NCI-H2029 (cell line): ENCODE results near the gene JAKMIP3.

Source experiments
- DNase-seq: peaks from one replicate; lab custom pipeline; 2025; lab: John Stamatoyannopoulos, UW

JAKMIP3 gene

GRCh38 chr10:132098539-132099388 lies 33.0 kb downstream of the JAKMIP3 start:
- DNase-seq, result no peak

DNA sequence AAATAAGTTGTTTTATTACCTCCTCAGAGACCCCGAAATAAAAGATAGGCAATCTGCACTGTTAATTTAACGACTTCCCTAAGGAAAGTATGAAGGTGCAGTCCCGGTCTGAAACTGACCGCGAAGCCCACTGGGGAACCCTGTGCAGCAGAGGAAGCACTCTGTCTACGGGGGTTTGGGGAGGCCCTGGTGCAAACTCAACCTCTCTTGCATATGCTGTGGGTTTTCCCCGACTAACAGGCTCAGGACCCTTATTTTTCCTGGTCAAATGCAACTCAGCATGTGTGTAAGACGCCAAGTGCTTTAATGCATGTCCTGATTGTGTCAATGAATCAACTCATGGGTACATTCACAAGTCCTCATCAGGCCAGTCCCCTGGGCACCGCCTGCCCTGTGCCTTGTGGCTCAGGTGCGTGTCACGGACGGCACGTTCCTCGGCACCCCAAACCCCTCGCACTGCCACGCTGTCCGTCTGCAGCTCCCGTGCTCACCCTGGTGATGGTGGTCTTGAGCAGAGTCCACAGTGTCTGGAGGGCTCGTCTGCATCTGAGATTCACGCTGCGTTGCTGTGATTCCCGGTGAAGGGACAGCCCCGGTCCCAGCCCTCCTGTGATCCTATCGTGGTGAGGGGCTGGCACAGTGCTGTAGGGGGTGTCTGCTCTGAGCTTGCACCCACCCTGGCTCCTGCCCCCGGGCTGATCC lies 33.8 kb downstream of the JAKMIP3 start:
- no peak for DNase-seq

DNA sequence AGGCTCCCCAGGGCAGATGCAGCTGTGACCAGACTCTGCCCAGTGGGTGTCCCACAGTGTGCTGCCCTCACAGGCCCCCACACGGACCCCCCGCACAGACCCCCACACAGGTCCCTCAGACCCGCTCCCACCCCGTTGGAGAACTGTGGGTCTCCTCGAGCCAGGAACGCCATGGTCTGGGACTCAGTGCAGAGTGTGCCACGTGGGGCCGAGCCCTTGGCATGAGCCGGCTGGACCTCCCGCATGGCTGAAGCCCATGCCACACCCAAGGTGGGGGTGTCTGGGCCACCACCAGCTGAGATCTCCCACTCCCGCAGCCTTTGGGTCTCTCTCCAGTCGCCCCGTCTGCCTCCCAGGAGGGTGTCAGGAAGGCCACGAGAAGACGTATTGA lies 34.3 kb downstream of the JAKMIP3 start:
- no peak for DNase-seq

- DNase-seq, result no peak
Observed at GRCh38 chr10:132100556-132101349, 35.0 kb downstream of the JAKMIP3 start.

- no peak for DNase-seq
Observed at GRCh38 chr10:132101529-132101928, 35.8 kb downstream of the JAKMIP3 start.

GRCh38 chr10:132102071-132102716 lies 36.4 kb downstream of the JAKMIP3 start:
- no peak for DNase-seq

GRCh38 chr10:132102717-132103110 lies 37.0 kb downstream of the JAKMIP3 start:
- DNase-seq, result no peak

DNA sequence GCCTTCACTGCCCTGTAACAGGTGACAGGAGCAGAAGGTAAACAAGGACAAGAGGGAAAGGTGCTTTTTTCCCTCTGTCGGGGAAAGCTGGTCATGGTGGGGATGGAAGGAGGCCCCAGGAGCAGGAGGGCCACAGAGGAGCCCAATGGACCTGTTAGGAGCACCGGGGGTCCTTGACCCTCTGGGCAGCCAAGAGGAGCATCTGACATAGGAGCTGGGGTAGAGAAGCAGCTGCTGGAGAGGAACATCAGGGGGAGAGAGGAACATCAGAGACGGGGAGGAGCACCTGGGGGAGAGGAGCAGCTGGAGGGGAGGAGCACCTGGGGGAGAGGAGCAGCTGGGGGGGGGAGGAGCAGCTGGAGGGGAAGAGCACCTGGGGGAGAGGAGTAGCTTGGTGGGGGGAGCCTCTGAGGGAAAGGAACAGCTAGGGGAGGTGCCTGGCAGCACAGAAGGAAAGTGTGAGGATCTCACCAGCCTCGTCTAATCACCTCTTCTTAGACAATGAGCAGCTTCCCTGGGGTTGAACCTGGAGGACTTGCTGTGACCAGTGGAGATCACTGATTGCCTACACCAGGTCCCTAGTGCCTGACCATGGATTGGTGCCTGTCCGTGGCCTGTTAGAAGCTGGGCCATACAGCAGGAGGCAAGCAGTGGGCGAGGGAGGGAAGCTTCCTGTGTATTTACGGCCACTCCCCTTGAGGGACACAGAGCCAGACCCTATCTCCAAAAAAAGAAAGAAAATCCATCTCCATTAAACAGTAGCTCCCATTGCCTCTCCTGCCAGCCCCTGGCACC lies 37.6 kb downstream of the JAKMIP3 start:
- DNase-seq, result no peak

DNA sequence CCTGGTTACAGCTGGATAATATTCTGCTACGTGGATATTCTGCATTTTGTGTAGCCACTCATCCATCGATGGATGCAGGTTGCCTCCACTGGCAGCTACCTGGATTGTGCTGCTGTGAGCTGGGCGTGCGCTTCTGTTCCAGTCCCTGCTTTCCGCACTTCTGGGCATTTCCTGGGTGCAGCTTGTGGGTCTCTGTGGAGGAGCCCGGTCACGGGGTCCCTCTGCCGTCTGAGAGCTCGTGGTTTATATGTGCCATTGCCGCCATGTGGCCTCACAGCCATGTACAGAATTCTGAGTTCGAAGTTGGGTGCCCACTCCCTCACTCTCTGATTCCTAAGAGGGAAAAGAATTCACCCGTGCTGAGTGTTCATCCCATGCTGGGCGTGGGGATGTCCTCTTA lies 38.3 kb downstream of the JAKMIP3 start:
- DNase-seq, result no peak

GRCh38 chr10:132104471-132105301 lies 38.9 kb downstream of the JAKMIP3 start:
- no peak for DNase-seq

DNA sequence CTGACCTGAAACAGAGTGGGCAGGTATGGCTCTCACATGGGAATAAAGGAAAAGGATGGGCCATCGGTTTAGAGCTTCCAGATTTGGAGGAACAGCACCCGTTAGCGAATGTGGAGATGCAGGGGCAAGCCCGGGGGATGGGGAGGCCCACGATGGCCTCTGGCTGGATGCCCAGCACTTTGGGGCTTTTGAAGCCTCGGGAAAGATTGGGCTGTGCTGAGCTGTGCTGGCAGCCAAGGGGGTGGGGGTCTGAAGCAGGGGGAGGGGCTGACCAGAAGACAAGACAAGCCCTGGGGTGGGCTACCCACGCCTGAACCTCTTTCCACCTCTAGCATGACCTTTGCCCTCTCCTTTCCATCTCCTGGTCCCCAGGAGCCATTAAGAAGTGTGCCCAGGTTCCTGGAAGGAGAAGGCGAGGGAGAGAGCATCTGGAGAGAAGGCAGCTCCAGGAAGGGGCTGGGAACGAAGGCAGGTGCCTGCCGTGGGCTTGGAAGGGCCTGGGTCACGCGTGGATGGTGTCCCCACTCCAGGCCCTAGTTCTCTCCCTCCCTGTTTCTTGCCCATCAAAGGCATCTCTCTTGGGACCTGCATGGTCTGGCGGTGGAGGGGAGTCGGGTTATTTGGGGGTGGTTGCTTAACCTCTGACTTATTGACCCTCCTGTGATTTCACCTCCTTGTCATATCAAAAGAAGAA lies 39.7 kb downstream of the JAKMIP3 start:
- no peak for DNase-seq

DNA sequence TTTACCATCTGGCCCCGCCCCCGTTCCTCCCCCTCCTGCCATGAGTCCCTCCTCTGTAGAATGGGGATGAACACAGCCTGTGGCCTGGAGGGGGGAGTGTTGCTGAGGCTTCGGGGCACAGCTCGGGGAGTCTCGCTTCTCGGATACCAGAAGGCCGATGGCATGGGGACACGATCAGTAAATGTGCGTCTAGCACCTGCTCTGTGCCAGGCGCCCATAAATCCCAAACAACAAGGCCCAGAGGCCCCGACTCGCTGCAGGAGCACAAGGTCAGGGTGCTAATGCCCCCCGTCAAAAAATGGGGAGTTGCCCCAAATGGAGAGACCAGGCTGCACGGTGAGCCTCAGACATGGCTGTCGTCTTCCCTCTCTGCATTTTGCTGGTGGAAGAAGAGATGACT lies 40.7 kb downstream of the JAKMIP3 start:
- DNase-seq, result no peak

DNA sequence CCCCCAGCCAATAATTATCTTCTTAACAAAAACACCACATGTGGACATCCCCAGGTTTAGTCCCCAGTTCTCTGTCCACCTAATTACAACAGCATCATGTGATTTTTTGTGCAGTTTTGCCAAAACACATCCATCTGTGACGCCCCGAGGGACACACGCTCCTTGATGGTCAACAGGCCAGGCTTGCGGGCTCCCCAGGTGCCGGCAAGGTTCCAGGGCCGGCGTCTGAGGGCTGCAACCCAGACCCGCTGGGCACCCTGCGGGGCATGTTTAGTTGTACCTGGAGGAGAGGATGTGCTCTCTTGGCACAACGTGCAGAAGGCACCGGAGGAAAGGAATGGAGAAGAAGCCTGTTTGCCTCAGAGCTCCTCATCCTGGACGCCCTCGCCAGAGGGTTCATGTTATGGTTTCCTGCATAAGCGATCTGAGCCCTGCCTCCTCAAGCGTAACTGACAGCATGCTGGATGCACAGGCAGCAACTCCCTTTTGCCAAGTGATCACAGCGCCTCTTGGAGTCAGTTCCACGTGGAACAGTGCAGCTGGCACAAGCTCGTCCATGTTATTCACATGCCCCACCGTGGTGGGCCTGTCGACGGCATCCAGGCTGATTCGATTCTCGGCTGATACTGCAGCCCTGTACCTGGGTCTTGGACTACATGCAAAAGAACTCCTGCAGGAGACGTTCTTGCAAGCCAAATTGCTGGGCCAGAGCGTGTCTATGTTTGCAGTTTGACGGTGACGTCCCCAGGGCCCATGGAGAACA lies 41.6 kb downstream of the JAKMIP3 start:
- no peak for DNase-seq

DNA sequence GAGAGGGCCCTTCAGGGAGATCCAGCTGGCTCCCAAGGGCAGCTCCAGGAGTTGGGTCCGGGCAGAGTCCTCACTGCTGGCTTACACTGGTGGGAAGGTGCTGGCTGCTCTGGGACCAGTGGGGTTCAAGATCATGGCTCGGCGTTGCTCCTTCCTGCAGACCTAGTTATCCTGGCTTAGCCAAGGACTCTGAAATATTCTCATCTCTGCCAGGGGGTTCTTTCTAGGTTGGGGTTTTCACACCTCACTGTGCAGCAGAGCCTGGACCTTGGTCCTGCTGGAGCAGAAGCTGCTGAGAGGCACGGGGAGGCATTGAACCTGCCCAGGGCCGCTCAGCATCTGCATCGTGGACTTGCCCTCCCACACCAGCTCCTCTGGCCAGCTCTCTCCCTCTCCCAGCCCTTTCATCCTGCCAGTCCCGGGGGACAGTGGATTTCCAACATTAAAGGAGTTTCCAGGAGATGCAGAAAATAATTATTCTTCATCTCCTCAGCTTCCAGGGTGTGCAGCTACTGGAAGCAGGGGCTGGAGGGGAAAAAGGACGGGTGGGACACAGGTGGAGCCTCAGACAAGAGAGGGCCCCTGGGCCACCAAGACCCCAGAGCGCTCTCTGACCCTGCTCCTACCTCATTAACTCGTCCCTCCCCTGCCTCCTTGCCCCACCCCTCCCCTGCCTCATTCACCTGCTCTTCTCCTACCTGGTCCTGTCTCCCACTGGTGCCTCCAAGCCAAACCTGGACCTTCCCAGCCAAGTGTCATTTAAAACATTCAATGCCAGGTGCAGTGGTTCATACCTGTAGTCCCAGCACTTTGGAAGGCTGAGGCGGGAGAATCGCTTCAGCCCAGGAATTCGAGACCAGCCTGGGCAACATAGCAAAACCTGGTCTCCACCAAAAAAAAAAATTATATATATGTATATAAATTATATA lies 42.5 kb downstream of the JAKMIP3 start:
- no peak for DNase-seq

DNA sequence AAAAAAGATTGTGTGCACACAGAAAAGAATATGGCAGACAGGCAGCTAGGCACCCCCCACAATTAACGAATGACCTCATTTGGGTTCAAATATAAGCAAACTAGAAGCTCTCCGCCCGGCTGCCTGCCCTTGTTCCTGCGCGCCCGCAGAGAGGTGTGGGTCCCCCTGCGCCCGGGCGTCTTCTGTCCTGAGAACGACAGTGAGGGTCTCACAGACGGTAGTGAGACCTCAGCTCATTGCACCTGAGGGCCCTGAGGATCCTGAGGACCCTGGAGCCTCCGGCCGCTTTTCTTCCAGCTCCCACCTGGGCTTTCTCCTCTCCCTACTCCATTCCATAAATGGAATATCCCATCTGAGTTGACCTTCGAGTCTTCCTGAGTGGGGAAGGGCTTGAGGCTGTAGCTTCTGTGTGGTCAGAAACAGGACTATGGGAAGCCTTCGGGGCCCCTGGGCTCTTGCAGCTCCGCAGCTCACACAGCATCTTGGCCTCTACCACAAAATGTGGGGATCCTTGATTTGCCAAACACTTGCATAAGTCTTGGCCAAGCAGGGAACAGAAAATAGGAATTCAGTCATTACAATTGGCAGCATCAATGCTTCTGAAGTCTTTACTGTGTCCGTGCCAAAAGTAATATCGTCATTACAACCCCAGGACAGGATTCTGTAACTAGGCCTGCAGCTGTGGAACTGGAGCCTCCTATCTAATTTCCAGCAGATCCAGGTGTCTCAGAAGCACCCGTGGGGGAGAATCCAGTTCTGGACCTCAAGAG lies 43.8 kb downstream of the JAKMIP3 start:
- no peak for DNase-seq

DNA sequence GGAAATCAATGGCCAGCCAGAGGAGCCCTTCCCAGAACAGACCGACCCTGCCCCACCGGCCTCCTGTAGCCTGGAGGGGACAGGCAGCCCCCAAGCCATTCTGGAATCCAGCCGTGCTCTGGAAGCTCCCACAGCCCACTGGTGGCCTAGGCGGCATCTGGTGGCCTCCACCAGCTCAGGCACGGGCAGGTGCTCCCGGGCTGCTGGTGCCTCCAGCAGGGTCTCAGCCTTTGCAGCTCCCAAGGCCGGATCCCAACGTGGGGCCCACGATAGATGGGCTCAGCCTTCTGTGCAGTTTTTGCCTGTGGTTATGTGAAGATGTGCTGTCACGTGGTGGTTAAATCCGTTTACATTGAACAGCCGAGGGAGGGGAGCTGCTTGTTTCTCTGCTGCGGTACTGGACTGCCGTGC lies 44.4 kb downstream of the JAKMIP3 start:
- no peak for DNase-seq

GRCh38 chr10:132110713-132111112 lies 45.0 kb downstream of the JAKMIP3 start:
- no peak for DNase-seq
